GM19395 (cell line): ENCODE measurements around the gene KRT82.

Source experiments
- ATAC-seq: cut with Tn5 transposase; IDR thresholded peaks from one replicate; pipeline ENCODE4 v1.9.1; 2021; ENCODE audit warnings: mild to moderate bottlenecking, moderate library complexity; ENCODE audit not compliant: unreplicated experiment

KRT82 gene

DNA sequence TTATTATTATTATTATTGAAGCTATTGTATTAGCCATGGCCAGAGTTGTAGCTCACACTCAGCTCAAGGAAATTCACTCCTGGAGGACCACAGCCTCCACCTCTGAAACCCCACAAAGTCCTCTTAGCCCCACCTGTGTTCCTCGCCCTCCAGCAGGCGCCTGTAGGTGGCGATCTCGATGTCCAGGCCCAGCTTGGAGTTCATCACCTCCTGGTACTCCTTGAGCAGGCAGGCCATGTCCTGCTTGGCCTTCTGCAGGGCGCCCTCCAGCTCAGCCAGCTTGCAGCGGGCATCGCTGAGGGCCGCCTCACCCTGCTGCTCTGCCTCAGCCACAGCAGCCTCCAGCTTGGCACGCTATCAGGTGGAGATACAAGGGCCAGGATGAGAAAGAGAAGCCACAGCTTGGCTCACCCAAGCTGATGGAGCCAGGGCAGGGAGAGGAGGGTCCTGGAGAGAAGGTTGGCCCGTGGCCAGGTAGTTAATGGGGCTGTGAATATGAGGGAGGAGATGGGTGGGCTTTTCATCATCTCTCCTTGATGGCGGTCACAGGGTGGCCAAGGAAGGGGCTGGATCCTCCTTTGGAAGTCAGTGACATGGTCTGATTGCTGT lies 43.9 kb downstream of the KRT82 start:
- no peak for ATAC-seq

DNA sequence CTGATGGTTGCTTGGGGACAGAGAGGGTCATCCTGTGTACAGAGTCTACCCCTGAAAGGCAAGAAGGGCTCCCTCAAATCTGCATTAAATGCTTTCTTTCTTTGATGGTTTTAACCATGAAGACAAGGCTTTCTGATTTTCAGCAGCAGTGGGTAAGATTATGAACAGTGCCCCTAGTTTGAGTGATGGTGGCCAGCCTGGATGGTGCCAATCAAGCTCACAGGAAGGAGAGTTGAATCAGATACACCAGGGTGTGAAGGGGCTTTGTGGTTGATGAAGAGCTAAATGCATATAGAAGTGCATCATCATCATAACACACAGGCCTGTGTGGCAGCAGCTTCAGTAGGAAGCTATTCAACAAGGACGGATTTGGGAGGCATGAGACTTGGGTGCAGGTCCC lies 44.6 kb downstream of the KRT82 start:
- ATAC-seq: no peak

DNA sequence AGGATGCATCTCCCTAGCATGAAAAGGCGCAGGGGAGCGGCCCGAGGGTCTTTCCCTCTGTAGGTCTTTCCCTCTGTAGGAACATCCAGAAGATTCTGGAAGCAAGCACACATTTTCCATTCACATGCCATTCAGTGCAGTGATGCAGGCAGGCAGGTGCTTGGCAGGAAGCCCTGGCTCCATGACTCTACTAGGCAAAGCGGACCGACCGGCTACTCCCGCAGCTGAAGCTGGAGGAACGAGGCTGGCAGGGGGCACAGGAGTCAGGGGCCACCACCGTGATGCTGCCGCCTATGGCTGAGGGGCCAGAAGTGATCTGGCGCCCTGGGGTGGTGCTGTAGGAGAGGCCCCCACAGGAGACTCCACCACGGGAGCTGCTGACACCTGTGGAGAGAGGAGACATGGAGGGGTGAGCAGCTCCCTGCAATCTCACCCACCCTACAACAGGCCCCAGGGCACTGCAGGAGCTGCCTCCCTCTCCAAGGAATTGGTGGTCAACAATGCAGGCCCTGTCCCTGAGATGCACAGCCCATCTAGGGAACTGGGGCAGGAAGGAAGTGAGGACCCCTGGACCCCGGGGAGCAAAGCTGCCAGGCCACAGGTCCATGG lies 45.4 kb downstream of the KRT82 start:
- ATAC-seq: no peak

DNA sequence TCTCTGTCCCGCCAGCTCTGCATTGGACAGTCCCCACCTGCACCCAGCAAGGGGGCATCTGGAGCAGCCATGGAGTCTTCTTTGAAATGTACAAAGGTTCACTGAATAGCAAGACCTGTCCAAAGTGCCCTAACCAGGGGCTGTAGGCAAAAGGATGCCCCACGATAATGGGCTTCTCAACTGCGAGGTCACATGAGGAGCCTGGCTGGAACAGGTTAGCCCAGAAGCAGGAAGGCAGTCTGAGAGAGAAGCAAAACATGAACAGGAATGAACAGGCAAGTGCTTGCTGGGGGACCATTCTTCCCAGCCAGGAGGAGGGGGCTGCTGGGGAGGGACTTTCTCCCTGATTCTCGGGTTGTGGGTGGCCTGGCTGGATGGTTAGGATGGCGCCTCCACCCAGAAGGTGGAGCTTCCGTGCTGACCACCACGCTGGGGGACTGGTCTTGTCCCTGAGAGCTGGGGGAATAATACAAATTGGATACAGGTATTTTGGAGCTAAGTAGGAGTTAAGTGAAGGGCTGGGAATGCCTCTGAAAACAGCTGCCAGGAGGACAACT lies 46.0 kb downstream of the KRT82 start:
- no peak for ATAC-seq

DNA sequence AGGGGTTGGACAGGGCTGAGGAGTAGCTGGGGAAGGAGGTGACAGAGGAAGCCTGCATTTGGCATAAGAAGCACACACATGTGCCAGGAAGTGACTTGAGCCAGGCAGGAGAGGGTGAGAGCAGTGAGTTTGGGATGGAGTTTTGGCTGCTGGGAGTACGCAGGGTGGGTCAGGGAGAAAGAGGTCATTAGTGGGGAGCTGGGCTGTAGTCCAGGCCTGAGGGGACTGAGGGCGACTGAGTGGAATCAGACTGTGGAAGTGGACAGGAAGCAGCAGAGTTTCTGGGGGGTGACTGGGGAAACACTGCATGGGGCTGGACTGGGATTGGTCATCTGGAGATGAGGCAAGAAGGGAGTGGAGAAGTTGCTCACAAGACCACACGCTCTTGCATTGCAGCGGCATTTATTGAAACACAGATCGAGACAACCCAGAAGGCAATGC lies 46.5 kb downstream of the KRT82 start:
- no peak for ATAC-seq

DNA sequence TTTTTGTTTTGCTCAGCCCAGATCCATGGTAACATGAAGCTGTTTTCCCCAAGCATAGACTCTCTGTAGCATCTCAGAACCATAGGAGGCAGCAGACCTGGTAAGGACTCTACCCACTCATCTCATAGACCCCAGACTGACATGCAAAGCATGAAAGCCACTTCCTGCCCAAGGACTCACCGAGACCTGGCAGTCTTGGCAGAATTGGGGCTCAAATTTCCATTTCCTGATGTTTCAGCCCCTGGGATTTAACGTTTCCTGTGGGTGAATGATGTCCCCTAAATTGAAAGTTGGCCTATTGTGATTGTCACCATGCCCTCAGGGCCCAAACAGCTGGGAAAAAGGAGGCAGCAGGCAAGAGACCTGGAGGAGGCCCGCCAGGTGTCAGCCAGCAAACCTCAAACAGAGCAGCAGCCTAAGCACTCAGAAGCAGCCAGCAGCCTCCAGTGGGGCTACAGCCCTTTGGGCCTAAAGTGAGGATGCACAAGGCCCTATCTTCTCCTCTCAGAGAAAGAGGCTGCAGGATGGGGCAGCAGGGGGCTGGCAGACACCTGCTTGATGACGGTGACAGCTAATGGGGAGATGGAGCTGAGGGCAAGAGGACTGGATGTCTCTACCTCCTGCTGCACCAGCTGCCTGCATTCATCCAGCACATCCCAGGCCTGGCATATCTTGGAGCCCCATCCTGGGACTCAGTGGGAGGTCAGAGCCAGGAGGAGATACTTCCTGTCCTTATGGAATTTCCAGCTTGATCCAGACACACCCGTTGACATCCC lies 47.4 kb downstream of the KRT82 start:
- peak; percentile 98 for ATAC-seq

DNA sequence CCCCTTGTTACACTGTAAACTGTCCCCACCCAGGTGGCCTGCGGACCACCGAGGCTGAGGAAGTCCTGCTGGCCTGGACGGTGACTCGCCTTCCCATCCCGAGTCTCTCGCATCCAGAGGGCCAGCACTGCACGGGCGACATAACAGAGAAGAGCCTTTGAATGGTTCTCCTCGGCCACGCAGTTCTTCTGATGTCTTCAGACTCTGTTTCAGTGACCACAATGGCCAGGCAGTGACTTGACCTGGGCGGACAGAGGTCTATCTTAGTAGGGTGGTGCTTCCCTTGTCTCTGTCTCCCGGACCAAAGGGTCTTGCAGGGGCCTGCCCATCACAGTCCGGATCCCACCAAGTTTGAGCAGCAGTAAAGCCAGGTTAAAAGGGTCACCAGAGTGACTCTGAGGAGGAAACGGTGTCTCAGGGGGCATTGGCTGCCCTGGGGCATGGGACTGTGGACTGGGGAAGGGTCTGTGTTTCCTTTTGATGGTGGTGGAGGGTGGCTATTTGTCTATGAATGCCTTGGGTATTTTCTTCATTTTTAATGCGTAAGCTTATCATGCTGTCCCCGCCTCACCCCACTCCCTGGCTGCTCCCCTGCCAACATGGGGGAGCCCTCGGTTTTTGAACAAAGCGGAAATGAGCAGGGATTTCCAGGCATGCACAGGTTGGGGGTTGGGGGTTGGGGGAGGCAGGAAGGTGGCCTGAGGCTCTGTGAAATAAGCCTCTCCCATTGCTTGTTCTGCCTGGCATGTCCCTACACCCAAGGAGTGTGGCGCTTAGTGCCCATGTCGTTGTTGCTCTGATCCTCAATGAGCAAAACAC lies 49.2 kb downstream of the KRT82 start:
- no peak for ATAC-seq

DNA sequence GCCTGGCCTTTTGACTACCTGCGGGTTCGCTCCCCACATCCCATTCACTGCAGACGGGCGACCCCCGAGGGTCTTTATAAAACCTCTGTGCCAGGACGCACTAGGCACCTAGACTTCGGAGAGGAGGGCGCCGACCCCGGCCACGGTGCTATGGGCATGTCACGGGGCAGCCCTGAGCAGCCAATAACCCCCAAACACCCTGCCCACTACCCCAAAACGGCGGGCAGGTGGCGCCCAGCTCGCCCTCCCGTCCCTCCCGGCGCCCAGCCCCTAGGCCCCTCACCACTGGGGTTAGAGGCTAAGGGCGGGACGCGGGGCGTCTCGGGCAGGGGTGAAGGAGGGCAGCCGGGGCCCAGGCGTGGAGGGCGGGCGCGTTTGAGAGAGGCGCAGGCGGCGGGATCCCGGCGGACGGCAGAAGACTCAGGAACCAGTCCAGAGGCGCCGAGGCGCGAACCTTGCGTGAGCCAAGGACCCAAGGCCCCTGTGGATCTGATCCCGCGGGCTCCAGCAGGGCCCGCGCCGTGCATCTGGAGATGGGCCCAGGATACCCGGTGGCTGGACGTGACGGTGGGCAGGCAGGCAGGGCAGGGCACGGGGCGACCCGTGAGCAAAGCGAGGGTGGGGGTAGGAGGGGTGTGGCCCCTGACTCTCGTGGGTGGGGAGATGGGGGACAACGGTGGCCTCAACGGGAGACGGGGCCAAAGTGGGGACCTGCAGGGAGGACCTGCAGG lies 49.9 kb downstream of the KRT82 start:
- ATAC-seq: no peak

DNA sequence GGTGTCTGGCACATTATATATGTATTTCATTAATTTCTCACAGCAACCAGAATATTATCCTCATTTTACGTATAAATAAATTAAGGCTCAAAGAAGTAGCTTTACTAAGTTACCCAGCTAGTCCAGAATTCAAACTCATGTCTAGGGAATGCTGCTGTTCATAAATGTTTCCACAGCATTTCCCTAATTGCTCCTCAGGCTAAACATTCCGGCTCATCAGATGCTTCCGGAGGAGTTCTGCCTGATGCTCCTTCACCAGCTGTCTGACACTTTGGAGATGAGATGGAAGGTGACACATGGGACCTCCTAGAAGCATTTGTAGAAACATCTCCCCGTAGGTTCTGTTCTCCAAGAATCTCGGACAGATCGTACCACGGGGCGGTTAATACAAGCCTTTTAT lies 51.0 kb downstream of the KRT82 start:
- ATAC-seq: no peak

DNA sequence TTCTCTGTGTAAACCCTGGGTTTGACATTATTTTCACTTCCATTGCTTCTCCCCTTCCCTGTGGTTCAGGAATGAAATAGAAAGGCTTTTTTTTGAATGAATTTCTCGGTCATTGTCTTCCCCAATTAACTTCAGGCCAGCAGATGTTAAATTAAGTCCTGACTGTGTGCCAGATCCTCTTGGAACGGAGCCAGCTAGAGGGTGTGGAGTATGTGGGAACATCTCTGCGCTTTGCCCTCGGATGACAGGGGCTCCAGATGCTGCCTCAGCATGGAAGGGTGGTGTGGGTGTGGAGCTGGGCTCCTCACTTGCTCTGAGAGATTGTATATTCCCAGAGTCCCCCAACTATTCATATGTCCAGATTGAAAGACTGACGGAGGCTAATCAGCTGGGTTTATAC lies 51.9 kb downstream of the KRT82 start:
- ATAC-seq: no peak

DNA sequence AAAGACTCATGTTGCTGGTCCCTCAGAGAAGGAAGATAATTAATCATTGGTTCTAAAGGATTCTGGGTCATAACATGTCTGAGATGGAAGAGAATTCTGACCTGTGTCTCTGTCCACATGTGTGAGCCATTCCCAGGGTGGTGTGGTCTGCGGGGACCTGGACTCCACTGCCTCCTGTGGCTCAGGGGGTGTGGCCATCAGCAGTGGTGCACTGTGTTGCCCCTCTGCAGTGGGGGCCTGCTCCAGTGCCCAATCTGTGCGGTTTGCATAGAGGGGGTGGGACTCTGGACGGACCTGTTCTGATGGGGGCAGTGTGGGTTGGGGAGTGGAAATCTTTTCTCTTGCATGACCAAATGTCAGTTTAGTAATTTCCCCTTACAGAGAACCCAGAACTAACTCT lies 52.4 kb downstream of the KRT82 start:
- ATAC-seq: no peak

DNA sequence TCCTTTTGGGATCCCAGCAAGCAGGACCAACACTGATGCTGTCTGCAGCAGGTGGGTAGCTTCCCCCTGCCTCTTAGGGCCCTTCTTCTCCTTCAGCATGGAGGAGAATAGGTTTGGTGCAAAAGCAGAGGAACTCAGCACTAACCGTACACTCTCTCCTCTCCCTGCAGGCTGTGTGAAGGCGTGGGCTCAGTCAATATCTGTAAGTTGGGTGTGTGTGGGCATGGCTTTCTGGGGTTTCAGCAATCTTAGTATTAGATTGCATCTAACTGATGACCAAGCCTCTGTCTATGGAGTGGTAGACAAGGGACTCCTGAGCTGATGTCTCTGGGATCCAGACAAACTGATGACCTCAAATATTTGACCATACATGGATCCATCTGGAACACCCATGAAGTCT lies 53.2 kb downstream of the KRT82 start:
- ATAC-seq: no peak

DNA sequence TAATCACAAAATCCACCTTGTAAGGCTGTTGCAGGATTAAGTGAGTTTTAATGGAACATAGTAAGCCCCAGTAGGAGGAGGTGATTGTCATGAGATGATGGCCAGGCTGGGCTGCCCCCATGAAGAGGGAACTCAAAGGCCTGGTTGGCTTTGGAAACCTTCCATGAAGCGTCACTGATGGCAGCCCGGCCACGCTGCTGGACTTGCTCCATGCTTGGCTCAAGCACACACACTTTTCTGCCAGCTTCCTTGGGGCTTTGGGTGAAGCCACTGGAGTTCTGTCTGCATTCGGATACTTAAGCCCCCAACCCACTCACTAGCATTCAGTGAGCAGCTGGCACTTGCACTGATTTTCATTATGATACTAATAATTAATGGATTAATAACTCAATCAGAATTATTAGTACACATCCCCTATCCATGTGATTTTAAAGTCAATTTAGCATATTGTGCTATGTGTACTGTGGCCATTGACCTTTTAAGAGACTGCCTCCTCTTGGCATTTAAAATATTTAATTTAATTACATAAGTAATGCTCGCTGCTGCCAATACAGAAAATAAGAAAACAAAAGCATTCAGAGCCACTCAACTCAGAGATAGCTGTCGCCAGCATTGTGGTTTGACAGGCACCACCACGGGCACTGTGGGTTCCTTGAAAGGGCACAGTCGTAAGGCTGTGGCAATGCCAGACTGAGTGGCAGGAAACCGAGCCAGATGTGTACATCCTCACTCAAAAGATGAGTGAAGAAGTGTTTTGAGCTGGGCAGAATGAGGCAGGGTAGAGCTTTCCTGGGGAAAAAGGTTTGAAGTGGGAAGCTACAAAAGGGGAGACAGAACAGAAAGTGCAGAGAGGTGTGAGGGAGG lies 54.7 kb downstream of the KRT82 start:
- no peak for ATAC-seq

DNA sequence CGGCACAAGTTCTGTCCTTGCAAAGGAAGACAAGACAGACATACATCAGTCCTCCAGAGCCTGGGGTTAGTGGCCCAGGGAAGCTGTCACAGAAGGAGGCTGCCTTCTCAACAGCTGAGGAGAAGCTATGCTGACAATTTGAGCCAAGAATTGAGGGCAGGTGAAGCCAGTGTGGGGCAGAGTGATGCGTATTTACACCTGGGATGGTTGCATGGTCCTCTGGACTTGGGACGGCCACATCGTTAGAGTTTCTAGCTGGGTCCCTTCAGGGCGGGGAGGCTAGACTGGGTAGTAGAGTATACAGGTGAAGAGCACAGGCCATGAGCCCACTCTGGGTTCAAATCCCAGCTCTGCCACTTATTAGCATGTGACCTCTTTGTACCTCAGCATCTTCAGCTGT lies 55.3 kb downstream of the KRT82 start:
- no peak for ATAC-seq

DNA sequence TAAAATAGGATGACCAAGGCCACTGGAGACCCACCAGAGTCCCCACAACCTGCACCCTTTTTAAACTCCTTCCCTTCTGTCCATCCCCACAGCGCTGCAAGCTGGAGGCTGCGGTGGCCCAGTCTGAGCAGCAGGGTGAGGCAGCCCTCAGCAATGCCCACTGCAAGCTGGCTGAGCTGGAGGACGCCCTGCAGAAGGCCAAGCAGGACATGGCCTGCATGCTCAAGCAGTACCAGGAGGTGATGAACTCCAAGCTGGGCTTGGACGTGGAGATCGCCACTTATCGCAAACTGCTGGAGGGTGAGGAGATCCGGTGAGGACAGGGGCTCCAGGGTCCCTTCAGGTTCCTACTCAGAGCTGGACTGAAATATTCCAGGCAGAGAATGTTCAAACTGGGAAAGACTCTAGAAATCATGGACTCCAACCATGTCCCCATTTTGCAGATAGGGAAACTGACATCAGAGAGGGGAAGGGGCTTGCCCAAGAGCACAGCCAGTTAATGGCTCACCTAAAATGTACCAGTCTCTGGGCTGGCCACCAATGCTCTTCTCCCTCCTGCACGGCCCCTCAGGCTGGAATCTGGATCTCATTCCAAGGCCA lies 56.0 kb downstream of the KRT82 start:
- no peak for ATAC-seq

DNA sequence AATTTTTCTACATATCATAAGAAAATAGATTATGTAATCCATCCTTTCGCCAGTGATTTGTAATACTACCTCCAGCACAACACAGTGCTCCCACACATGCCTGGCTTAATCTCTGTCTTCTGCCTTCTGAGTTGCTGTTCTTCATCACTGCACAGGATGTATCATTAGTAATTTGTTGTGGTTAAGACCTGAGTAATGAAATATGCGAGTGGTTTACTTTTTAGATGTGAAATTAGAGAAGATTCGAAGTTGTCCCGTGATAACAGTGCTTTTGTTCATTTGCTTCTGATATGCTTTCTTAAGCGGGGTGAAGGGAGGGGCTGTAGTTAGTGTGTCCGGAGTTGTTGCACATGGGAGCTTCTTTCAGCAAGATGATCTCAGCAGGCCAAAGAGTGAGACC lies 56.9 kb downstream of the KRT82 start:
- ATAC-seq: no peak

DNA sequence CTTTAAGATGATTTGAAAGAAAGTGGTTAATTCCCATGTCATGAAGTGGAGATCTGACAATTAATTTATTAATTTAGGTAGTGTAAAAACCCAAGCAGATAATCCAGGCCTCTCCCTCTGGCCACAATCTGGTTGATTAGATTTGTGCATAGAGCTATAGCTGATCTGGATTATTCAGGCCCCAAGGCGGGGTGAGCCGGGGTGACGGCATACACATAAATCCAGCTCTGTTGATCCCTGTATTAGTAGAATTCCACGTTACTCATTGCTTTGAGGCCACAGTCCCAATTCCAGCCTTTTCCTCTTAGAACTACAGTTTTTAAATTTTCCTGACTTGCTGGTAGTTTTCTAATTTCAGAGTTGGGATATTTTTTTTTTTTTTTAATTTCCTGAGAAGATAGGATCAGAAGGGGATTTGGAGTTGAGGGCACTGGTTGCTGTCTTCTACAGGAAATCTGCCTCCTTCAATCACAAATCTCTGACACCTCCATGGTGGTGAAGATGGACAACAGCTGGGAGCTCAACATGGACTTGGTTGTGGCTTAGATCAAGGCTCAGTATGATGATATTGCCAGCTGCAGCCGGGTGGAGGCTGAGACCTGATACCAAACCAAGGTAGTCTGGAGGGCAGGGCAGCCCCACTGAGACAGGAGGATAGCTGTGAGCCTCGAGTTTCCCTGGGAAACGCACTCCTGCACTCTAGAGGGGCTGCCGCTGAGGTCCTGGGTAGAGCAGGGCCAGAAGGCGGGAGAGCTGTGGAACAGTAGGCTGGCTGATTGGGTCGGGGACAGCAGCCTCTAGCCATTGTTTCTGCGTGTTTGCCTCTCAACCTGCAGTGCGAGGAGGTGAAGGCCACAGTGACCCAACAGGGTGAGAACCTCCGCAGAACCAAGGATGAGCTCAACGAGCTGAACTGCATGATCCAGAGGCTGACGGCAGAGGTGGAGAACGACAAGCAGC lies 58.3 kb downstream of the KRT82 start:
- ATAC-seq: no peak

DNA sequence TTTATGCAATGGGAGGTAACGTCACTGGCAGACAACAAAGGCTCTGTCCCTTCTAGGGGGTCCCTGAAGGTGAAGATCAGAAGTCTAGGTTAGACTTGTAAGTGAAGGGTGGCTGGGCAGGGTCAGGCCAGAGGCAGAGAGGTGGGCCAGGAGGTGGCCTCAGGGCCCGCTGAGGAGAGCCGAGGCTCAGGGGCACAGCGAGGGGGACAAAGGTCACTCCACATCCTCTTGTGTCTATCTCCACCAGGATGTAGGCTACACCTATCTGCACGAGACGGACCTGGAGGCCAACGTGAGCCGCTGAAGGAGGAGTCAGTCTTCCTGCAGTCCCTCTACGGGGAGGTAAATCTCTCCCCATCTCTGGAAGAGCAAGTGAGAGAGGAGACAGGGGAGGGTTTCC lies 59.1 kb downstream of the KRT82 start:
- ATAC-seq: no peak
